ENCODE measurements around the gene SORCS3. TPM values are rescaled to one million over a fixed set of nuclear protein-coding genes. Genes with fewer than 3 reads are reported as not detected.

Gene SORCS3
- polyA plus RNA-seq, 3 donors from 2014 or later = not detected

- Mint-ChIP-seq H3K27ac (no peak overlapping the region), H3K36me3 (no peaks in the 10 kb centered on the region), H3K27me3 (ENCODE audit: low read depth in 3 of 3) (peaks cover 16 to 35% (median 16%) of the 10 kb centered on the region in 3 donors), H3K4me1 (peaks cover 0 to 6% of the 10 kb centered on the region in 2 donors), H3K9me3 (peaks cover 0 to 2% (median 0%) of the 10 kb centered on the region in 6 donors), H3K4me3 (peak overlapping the region in 1 of 5 donors; percentile 36)
- no peak for DNase-seq
Measured at GRCh38 chr10:104638861-104639589, 2.1 kb upstream of the SORCS3 start.

GRCh38 chr10:104639590-104640338 lies 1.3 kb upstream of the SORCS3 start:
- no peak for DNase-seq
- H3K27ac Mint-ChIP-seq = no peak overlapping the region
- no peak overlapping the region for H3K4me3 Mint-ChIP-seq
- peaks cover 0 to 6% of the 10 kb centered on the region in 2 donors for H3K4me1 Mint-ChIP-seq
- H3K9me3 Mint-ChIP-seq = peaks cover 0 to 2% (median 0%) of the 10 kb centered on the region in 6 donors
- peaks cover 16 to 37% (median 16%) of the 10 kb centered on the region in 3 donors for H3K27me3 Mint-ChIP-seq (ENCODE audit: low read depth in 3 of 3)
- H3K36me3 Mint-ChIP-seq = no peaks in the 10 kb centered on the region

- Mint-ChIP-seq H3K9me3 (peaks cover 0 to 2% (median 0%) of the 10 kb centered on the region in 6 donors), H3K27me3 (ENCODE audit: low read depth in 3 of 3) (peaks cover 16 to 36% (median 16%) of the 10 kb centered on the region in 3 donors), H3K4me1 (peaks cover 0 to 6% of the 10 kb centered on the region in 2 donors), H3K27ac (no peak overlapping the region), H3K4me3 (no peak overlapping the region), H3K36me3 (no peaks in the 10 kb centered on the region)
- no peak for DNase-seq
Measured at GRCh38 chr10:104640339-104641186, 527 bp upstream of the SORCS3 start.

- no peak overlapping the region for H3K27ac Mint-ChIP-seq
- DNase-seq = no peak
- peaks cover 16 to 29% (median 16%) of the 10 kb centered on the region in 3 donors for H3K27me3 Mint-ChIP-seq (ENCODE audit: low read depth in 3 of 3)
- peaks cover 0 to 2% (median 0%) of the 10 kb centered on the region in 6 donors for H3K9me3 Mint-ChIP-seq
- no peak overlapping the region for H3K4me3 Mint-ChIP-seq
- no peaks in the 10 kb centered on the region for H3K36me3 Mint-ChIP-seq
- peaks cover 0 to 6% of the 10 kb centered on the region in 2 donors for H3K4me1 Mint-ChIP-seq
Measured at GRCh38 chr10:104641937-104642657, 1.0 kb downstream of the SORCS3 start.

- H3K4me3 Mint-ChIP-seq = no peak overlapping the region
- DNase-seq = no peak
- peaks cover 0 to 2% of the 10 kb centered on the region in 2 donors for H3K4me1 Mint-ChIP-seq
- no peaks in the 10 kb centered on the region for H3K36me3 Mint-ChIP-seq
- peaks cover 0 to 1% (median 0%) of the 10 kb centered on the region in 6 donors for H3K9me3 Mint-ChIP-seq
- H3K27me3 Mint-ChIP-seq (ENCODE audit: low read depth in 3 of 3) = peaks cover 14 to 25% (median 16%) of the 10 kb centered on the region in 3 donors
- H3K27ac Mint-ChIP-seq = no peak overlapping the region
Measured at GRCh38 chr10:104642658-104643302, 1.7 kb downstream of the SORCS3 start.

GRCh38 chr10:104643303-104643663 lies 2.2 kb downstream of the SORCS3 start:
- Mint-ChIP-seq H3K36me3 (no peaks in the 10 kb centered on the region), H3K4me3 (peak overlapping the region in 1 of 5 donors; percentile 27), H3K4me1 (no peaks in the 10 kb centered on the region), H3K9me3 (no peaks in the 10 kb centered on the region), H3K27ac (no peak overlapping the region), H3K27me3 (ENCODE audit: low read depth in 3 of 3) (peaks cover 12 to 22% (median 12%) of the 10 kb centered on the region in 3 donors)
- no peak for DNase-seq

GRCh38 chr10:104646146-104646545 lies 5.1 kb downstream of the SORCS3 start:
- no peaks in the 10 kb centered on the region for H3K36me3 Mint-ChIP-seq
- H3K27ac Mint-ChIP-seq = no peak overlapping the region
- H3K9me3 Mint-ChIP-seq = peaks cover 0 to 4% (median 0%) of the 10 kb centered on the region in 6 donors
- H3K4me1 Mint-ChIP-seq = no peaks in the 10 kb centered on the region
- H3K27me3 Mint-ChIP-seq (ENCODE audit: low read depth in 3 of 3) = peaks cover 10 to 22% (median 14%) of the 10 kb centered on the region in 3 donors
- no peak overlapping the region for H3K4me3 Mint-ChIP-seq
- no peak for DNase-seq

- Mint-ChIP-seq H3K36me3 (no peaks in the 10 kb centered on the region), H3K27me3 (ENCODE audit: low read depth in 3 of 3) (peaks cover 2 to 18% (median 8%) of the 10 kb centered on the region in 3 donors), H3K9me3 (peaks cover 0 to 4% (median 0%) of the 10 kb centered on the region in 6 donors), H3K4me3 (no peak overlapping the region), H3K4me1 (no peaks in the 10 kb centered on the region), H3K27ac (no peak overlapping the region)
- no peak for DNase-seq
Measured at GRCh38 chr10:104648421-104648820, 7.3 kb downstream of the SORCS3 start.

GRCh38 chr10:104650072-104650471 lies 9.0 kb downstream of the SORCS3 start:
- H3K36me3 Mint-ChIP-seq = no peaks in the 10 kb centered on the region
- H3K9me3 Mint-ChIP-seq = peaks cover 0 to 4% (median 0%) of the 10 kb centered on the region in 6 donors
- no peak overlapping the region for H3K27ac Mint-ChIP-seq
- no peak overlapping the region for H3K4me3 Mint-ChIP-seq
- DNase-seq = no peak
- H3K4me1 Mint-ChIP-seq = no peaks in the 10 kb centered on the region
- H3K27me3 Mint-ChIP-seq (ENCODE audit: low read depth in 3 of 3) = peaks cover 0 to 10% (median 8%) of the 10 kb centered on the region in 3 donors

- Mint-ChIP-seq H3K4me3 (no peak overlapping the region), H3K4me1 (no peaks in the 10 kb centered on the region), H3K36me3 (no peaks in the 10 kb centered on the region), H3K27ac (no peak overlapping the region), H3K27me3 (ENCODE audit: low read depth in 3 of 3) (peaks cover 2 to 10% (median 9%) of the 10 kb centered on the region in 3 donors), H3K9me3 (peaks cover 0 to 4% (median 0%) of the 10 kb centered on the region in 6 donors)
- no peak for DNase-seq
Measured at GRCh38 chr10:104650635-104651331, 9.7 kb downstream of the SORCS3 start.

GRCh38 chr10:104657036-104657435 lies 15.9 kb downstream of the SORCS3 start:
- no peaks in the 10 kb centered on the region for H3K36me3 Mint-ChIP-seq
- H3K4me3 Mint-ChIP-seq = no peak overlapping the region
- peaks cover 2 to 8% (median 7%) of the 10 kb centered on the region in 3 donors for H3K27me3 Mint-ChIP-seq (ENCODE audit: low read depth in 3 of 3)
- H3K9me3 Mint-ChIP-seq = no peaks in the 10 kb centered on the region
- no peak for DNase-seq
- no peak overlapping the region for H3K27ac Mint-ChIP-seq
- no peaks in the 10 kb centered on the region for H3K4me1 Mint-ChIP-seq

GRCh38 chr10:104657457-104657856 lies 16.4 kb downstream of the SORCS3 start:
- Mint-ChIP-seq H3K4me3 (no peak overlapping the region), H3K27ac (no peak overlapping the region), H3K36me3 (no peaks in the 10 kb centered on the region), H3K4me1 (no peaks in the 10 kb centered on the region), H3K9me3 (no peaks in the 10 kb centered on the region), H3K27me3 (ENCODE audit: low read depth in 3 of 3) (peaks cover 2 to 8% (median 7%) of the 10 kb centered on the region in 3 donors)
- DNase-seq = no peak

Measured in immature natural killer cell (primary cell).